ENCODE results near the gene TMEM18. TPM values are rescaled to one million over a fixed set of nuclear protein-coding genes. Genes with fewer than 3 reads are reported as not detected.

The TMEM18 gene
- total and polyA plus RNA-seq, 7 donors = 8.2 to 27.9 (median 18.1) TPM

DNA sequence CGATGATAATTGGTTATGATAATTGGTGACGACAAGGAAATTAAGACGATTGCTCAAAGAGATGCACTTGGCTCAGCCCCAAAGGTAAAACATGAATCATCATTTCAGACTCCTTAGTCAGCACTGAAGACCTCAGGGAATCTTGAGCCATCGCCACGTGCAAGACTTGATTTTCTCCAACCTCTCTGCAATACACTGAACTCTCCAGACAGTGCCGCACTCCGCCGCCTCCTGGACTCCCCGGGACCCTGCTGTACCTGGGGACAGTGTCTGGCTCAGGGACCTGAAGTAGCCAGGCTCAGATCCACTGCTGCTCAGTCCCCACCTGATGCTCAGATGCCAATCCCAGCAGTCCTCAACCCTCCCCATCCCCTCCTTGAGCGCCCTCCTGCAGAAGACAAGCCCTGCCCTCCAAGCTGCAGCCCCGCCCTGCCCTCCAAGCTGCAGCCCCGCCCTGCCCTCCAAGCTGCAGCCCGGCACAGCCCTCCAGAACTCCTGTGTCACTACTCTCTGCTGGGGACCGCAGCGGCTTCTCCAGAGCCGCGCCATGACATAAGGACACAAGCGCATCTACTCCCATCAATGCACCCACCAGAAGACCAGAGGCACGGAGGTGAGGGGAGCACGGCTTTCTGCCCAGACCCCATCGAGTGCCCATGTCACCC lies 1.1 kb downstream of the TMEM18 start:
- H3K9me3 ChIP-seq = no peaks in the 10 kb centered on the region
- peaks cover 15% of the 10 kb centered on the region for H3K4me1 ChIP-seq
- H3K27ac ChIP-seq = peak overlapping the region; percentile 97
- peak; percentile 63 to 73 for DNase-seq
- intact Hi-C loops (cut with DNase I) = loop anchor here (10.0 kb wide), 2 partner anchors 411 to 1139 kb away; partner anchors contain the start of genes ACP1 (in 1 of the 2) and SH3YL1 (in 1 of the 2)
- 13 to 23% (median 19%) methylated on average over 19 to 21 of the region's 21 CpGs for WGBS, 3 donors
- TF ChIP-seq, protein P1, sequence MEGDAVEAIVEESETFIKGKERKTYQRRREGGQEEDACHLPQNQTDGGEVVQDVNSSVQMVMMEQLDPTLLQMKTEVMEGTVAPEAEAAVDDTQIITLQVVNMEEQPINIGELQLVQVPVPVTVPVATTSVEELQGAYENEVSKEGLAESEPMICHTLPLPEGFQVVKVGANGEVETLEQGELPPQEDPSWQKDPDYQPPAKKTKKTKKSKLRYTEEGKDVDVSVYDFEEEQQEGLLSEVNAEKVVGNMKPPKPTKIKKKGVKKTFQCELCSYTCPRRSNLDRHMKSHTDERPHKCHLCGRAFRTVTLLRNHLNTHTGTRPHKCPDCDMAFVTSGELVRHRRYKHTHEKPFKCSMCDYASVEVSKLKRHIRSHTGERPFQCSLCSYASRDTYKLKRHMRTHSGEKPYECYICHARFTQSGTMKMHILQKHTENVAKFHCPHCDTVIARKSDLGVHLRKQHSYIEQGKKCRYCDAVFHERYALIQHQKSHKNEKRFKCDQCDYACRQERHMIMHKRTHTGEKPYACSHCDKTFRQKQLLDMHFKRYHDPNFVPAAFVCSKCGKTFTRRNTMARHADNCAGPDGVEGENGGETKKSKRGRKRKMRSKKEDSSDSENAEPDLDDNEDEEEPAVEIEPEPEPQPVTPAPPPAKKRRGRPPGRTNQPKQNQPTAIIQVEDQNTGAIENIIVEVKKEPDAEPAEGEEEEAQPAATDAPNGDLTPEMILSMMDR (IDR thresholded peaks at IDR 0.05) = peak; percentile 34
- no peaks in the 10 kb centered on the region for H3K27me3 ChIP-seq (ENCODE audit: insufficient read depth in 3 of 3, low read length in 2 of 3)
- peak overlapping the region; percentile 95 for H3K4me3 ChIP-seq
- ATAC-seq = peak in 3 of 4 donors; percentile 17 to 41 (median 24)
- peaks cover 0 to 11% of the 10 kb centered on the region in 2 donors for H3K36me3 ChIP-seq (ENCODE audit: insufficient read depth in 1 of 2, low read depth in 1 of 2)

DNA sequence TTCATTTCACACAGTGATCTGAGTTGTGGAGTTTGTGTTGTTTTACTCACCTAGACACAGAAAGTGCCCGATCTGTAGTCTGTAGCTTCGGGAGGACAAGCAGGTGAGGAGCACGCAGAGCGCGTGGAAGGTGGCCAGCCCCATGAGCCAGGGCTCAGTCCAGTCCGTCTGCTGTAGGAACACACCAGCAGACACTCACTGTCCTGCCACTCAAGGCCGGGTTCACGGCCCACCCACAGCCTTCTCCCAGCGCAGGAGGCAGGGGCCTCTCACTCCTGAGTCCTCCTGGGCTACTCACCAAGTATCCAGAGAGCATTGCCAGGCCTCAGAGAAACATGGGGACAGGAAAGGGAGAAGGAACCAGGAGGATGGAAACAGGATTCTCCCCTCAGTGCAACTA lies 1.7 kb downstream of the TMEM18 start:
- no peaks in the 10 kb centered on the region for H3K9me3 ChIP-seq
- TF ChIP-seq, protein P1 (IDR thresholded peaks at IDR 0.05) = no peak
- intact Hi-C loops (cut with DNase I) = loop anchor here (10.0 kb wide), 2 partner anchors 411 to 1139 kb away; partner anchors contain the start of genes ACP1 (in 1 of the 2) and SH3YL1 (in 1 of the 2)
- WGBS, 3 donors = 81 to 87% (median 86%) methylated on average over 9 of the region's 9 CpGs
- no peak overlapping the region for H3K27ac ChIP-seq
- DNase-seq = peak; percentile 27 to 58
- H3K4me1 ChIP-seq = peaks cover 15% of the 10 kb centered on the region
- no peaks in the 10 kb centered on the region for H3K27me3 ChIP-seq (ENCODE audit: insufficient read depth in 3 of 3, low read length in 2 of 3)
- H3K4me3 ChIP-seq = no peak overlapping the region
- H3K36me3 ChIP-seq (ENCODE audit: insufficient read depth in 1 of 2, low read depth in 1 of 2) = peaks cover 0 to 17% of the 10 kb centered on the region in 2 donors
- ATAC-seq = no peak

DNA sequence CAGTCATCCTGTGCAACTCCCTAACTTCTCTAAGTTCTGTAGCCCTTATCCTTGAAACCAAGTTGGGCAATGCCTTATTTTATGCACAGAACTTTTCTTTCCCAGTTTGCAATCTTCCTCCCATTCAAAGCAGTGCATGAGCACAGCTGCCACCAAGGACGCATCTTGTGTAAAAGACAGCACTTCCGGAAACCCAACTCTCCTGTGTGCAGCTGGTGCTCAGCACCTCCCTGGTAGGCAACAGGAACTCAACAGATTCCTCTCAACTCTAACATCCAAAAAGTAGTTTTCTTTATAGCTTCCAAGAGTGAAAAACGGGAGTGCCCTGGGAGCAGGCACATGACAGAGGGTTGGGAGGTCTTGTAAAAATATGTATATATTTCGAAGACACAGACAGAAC lies 2.2 kb downstream of the TMEM18 start:
- ATAC-seq (no peak), DNase-seq (no peak)
- Histone ChIP-seq H3K27me3 (ENCODE audit: insufficient read depth in 3 of 3, low read length in 2 of 3) (no peaks in the 10 kb centered on the region), H3K4me1 (peaks cover 15% of the 10 kb centered on the region), H3K4me3 (no peak overlapping the region), H3K27ac (no peak overlapping the region), H3K36me3 (ENCODE audit: insufficient read depth in 1 of 2, low read depth in 1 of 2) (peaks cover 0 to 21% of the 10 kb centered on the region in 2 donors), H3K9me3 (no peaks in the 10 kb centered on the region)
- WGBS, 3 donors = 74 to 87% (median 82%) methylated on average over 4 of the region's 4 CpGs
- intact Hi-C loops (cut with DNase I) = loop anchor here (10.0 kb wide), 2 partner anchors 410 to 1140 kb away; partner anchors contain the start of genes ACP1 (in 1 of the 2) and SH3YL1 (in 1 of the 2)
- TF ChIP-seq, protein P1 (IDR thresholded peaks at IDR 0.05) = no peak

DNA sequence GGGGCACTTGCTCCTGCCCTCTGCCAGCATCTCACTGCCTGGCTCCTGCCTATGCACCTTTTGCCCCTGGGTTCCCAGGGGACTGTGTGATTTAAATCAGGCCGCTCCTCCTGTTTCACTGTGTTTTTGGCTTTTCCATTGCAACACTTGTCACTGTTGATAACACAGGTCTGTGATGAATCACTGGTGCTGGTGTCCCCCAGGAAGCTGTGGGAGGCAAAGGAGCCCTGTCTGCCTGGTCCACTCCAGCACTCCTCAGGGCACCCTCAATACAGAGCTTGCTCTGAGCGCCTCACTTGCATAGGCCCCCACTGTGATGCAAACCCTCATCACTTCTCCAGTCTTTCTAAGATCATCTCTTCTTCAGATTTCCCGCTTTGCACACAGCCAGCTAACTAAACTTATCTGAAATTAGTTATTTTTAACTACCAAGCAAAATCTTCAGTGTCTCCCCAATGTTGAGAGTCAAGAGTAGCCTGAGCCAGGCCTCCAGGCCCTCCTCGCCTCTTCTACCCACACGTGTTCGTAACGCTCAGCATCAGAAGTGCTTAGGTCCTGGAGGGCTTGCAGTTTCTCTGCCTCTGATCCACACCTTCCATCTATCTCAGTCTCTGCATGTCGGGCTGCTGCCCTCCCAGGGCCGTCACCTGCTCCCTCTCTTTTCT lies 2.8 kb downstream of the TMEM18 start:
- no peaks in the 10 kb centered on the region for H3K27me3 ChIP-seq (ENCODE audit: insufficient read depth in 3 of 3, low read length in 2 of 3)
- no peaks in the 10 kb centered on the region for H3K9me3 ChIP-seq
- no peak overlapping the region for H3K27ac ChIP-seq
- TF ChIP-seq, protein P1 (IDR thresholded peaks at IDR 0.05) = no peak
- peaks cover 0 to 27% of the 10 kb centered on the region in 2 donors for H3K36me3 ChIP-seq (ENCODE audit: insufficient read depth in 1 of 2, low read depth in 1 of 2)
- 79 to 94% (median 79%) methylated on average over 9 of the region's 9 CpGs for WGBS, 3 donors
- DNase-seq (no peak), ATAC-seq (no peak)
- intact Hi-C loops (cut with DNase I) = loop anchor here (10.0 kb wide), 2 partner anchors 410 to 1140 kb away; partner anchors contain the start of genes ACP1 (in 1 of the 2) and SH3YL1 (in 1 of the 2)
- H3K4me1 ChIP-seq = peaks cover 15% of the 10 kb centered on the region
- no peak overlapping the region for H3K4me3 ChIP-seq
